SW480 (cell line): ENCODE results near the gene TIGD6.
"Not testable (repeated sequence)": the region's sequence is repeated elsewhere in the genome, so short reads cannot be mapped to it uniquely, and the experiment has no call there.

Experiments used
- DNase-seq: peaks from one replicate; pipeline ENCODE4 v3.0.0-alpha.2; 2016; ENCODE audit warnings: low spot score

TIGD6 gene

GRCh38 chr5:150000256-150000989, at the start of gene TIGD6, which contains the start of gene HMGXB3:
Gene TIGD6 (minus strand): TSS chr5:150000654. CDS start chr5:149996348, 4,306 bp downstream.
Gene HMGXB3 (plus strand): TSS chr5:150000739. CDS start chr5:150004853, 4,114 bp downstream.
- peak; percentile 99 for DNase-seq

- DNase-seq: no peak
Measured at GRCh38 chr5:150046031-150046430, 45.6 kb upstream of the TIGD6 start.

- no peak for DNase-seq
Measured at GRCh38 chr5:150045549-150045948, 45.1 kb upstream of the TIGD6 start.

- no peak for DNase-seq
Measured at GRCh38 chr5:150044712-150045111, 44.3 kb upstream of the TIGD6 start.

GRCh38 chr5:150044329-150044681, 43.9 kb upstream of the TIGD6 start:
- no peak for DNase-seq

GRCh38 chr5:150043657-150044328, 43.3 kb upstream of the TIGD6 start:
- no peak for DNase-seq

GRCh38 chr5:150042459-150042858, 42.0 kb upstream of the TIGD6 start:
- no peak for DNase-seq

- DNase-seq: no peak
Measured at GRCh38 chr5:150038547-150038946, 38.1 kb upstream of the TIGD6 start.

- no peak for DNase-seq
Measured at GRCh38 chr5:150036513-150036912, 36.1 kb upstream of the TIGD6 start.

- no peak for DNase-seq
Measured at GRCh38 chr5:150035139-150035895, 34.9 kb upstream of the TIGD6 start.

GRCh38 chr5:150034662-150035061, 34.2 kb upstream of the TIGD6 start:
- DNase-seq: no peak

GRCh38 chr5:150033334-150033733, 32.9 kb upstream of the TIGD6 start:
- no peak for DNase-seq

GRCh38 chr5:150028047-150028446, 27.6 kb upstream of the TIGD6 start:
- DNase-seq: not testable (repeated sequence)

- DNase-seq: no peak
Measured at GRCh38 chr5:150026682-150027172, 26.3 kb upstream of the TIGD6 start.

GRCh38 chr5:150024346-150024984, 24.0 kb upstream of the TIGD6 start:
- no peak for DNase-seq

- DNase-seq: no peak
Measured at GRCh38 chr5:150023136-150023535, 22.7 kb upstream of the TIGD6 start.

GRCh38 chr5:150022681-150023080, 22.2 kb upstream of the TIGD6 start:
- DNase-seq: no peak

- peak; percentile 67 for DNase-seq
Measured at GRCh38 chr5:150022158-150022531, 21.7 kb upstream of the TIGD6 start.

GRCh38 chr5:150021491-150022157, 21.2 kb upstream of the TIGD6 start:
- DNase-seq: peak; percentile 31

- DNase-seq: no peak
Measured at GRCh38 chr5:150020249-150020648, 19.8 kb upstream of the TIGD6 start.

GRCh38 chr5:150017226-150018005, 17.0 kb upstream of the TIGD6 start:
- no peak for DNase-seq
